AG04449 (cell line): ENCODE measurements around the gene RBMS2.

Source experiments
- CTCF ChIA-PET: fragments of 350-600 bp; formaldehyde crosslinking; extraction: SDS; loops from one replicate; lab custom pipeline; 2021; ENCODE audit warnings: antibody characterized with exemption; lab: Yijun Ruan, JAX
- POLR2A ChIA-PET: fragments of 400-600, 350-600 bp; formaldehyde crosslinking; extraction: SDS; loops from one replicate; lab custom pipeline; 2020; ENCODE audit warnings: antibody characterized with exemption, inconsistent platforms; lab: Yijun Ruan, JAX
- DNase-seq: peaks from one replicate; pipeline ENCODE4 v3.0.0-alpha.2; 2010; ENCODE audit warnings: low read depth, low spot score
- H3K4me3 ChIP-seq: 2 replicates; pipeline ENCODE4 v1.5.1; 2011; ENCODE audit warnings: low read depth, mild to moderate bottlenecking, control low read depth, low read length
- CTCF ChIP-seq: IDR thresholded peaks from one replicate; pipeline ENCODE4 v1.5.1; 2011; ENCODE audit warnings: mild to moderate bottlenecking, moderate library complexity, low read length, control low read depth, inconsistent platforms; ENCODE audit not compliant: insufficient read depth; ENCODE audit errors: missing control alignments

RBMS2 gene

DNA sequence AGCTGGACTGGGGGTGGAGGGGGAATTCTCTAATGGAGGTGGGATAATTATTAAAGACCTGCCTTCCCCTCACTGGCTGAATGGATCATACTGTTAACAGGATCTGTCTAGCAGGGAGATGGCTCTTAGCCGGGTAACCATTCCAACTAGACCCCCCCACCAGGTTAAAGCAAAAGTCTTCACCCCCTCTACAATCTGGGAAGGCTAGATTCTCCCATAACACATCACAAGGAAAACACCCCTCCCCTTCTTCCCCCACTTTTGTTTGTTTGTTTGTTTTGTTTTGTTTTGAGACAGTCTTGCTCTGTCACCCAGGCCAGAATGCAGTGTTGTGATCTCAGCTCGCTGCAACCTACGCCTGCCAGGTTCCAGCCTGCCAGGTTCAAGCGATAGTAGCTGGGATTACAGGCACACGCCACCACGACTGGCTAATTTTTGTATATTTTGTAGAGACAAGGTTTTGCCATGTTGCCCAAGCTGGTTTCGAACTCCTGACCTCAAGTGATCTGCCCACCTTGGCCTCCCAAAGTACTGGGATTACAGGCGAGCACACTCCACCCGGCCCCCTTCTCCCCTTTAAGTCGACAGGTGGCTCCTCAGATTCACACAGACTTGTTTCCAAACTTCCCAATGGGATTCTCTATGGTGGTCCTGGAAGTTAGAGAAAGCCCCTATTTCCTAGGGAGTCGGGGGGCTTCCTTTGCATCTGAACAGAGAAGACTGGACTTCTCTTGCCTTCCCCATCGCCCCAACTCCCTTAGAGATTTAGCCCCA, 112.0 kb downstream of the RBMS2 start:
- ChIA-PET CTCF (interaction anchor here (0.7 to 4.2 kb wide), 7 partner anchors 8 to 138 kb away, joined by 3 to 94 read pairs (median 5); partner anchors contain the start of gene RBMS2), POLR2A (interaction anchor here (1.1 kb wide), 1 partner anchor 53 kb away, joined by 3 read pairs; no protein-coding TSS in a partner anchor)
- DNase-seq, result no peak
- peak overlapping the region; percentile 77 for H3K4me3 ChIP-seq
- no peak for TF ChIP-seq CTCF

GRCh38 chr12:56634242-56634836, 112.7 kb downstream of the RBMS2 start:
- DNase-seq, result no peak
- no peak for TF ChIP-seq CTCF
- CTCF ChIA-PET, result interaction anchor here (0.7 to 4.2 kb wide), 12 partner anchors 9 to 368 kb away, joined by 3 to 94 read pairs (median 12); partner anchors contain the start of genes ATP5F1B, COQ10A and RBMS2
- peak overlapping the region; percentile 77 for H3K4me3 ChIP-seq
- POLR2A ChIA-PET, result interaction anchor here (1.0 to 1.1 kb wide), 2 partner anchors 12 to 54 kb away, joined by 3 read pairs; no protein-coding TSS in a partner anchor

DNA sequence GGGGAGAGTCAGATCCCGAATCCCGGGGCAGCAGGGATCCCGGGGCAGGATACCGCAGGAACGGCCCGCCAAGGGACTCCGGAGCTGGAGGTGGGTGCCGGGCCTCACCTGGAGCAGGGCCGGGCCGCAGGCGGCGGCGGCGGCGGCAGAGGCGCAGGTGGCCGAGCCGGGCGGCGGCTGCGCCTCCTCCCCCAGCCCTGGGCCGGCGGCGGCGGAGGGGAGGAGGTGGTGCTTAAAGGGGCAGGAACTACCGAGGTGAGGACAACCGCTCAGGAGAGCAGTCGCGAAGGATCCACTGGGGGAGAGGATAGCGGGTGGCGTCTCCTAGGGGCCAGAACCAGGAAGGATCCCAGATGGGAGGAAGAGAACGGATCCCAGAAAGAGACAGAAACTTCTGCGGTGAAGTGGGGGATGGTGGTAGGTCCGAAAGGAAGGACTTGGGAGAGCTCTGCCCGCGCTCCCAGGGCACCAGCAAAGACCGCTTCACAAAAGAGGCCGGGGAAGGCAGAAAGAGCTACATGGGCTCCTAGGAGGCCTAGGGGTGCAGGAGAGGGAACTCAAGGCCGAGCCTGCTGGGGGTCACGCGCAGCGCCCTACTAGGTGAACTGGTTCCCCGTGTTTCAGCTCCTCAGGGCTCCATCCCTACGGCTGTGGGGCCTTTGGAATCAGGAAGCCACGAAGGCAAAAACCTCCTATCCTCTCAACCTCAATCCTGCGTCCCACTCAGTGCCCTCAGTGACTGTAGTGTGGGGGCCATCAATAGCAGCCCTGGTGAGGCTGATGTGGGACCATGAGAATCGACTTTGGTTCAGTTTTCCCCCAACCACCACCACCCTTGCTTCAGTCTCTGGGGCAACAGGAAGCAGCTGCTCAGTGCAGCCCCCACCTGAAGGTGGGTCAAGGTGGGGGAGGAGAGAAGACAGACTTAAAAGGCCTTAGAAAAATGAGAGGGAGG, 113.5 kb downstream of the RBMS2 start:
- ChIA-PET POLR2A (interaction anchor here (1.0 to 2.6 kb wide), 3 partner anchors 12 to 90 kb away, joined by 3 to 12 read pairs (median 3); partner anchors contain the start of gene NACA), CTCF (interaction anchor here (0.7 to 4.2 kb wide), 22 partner anchors 10 to 370 kb away, joined by 3 to 94 read pairs (median 6); partner anchors contain the start of genes ATP5F1B, COQ10A, RBMS2 and STAT2)
- peak; percentile 74 for TF ChIP-seq CTCF
- DNase-seq, result no peak
- H3K4me3 ChIP-seq, result peak overlapping the region; percentile 77

- ChIA-PET POLR2A (interaction anchor here (0.6 to 2.6 kb wide), 13 partner anchors 8 to 130 kb away, joined by 3 to 19 read pairs (median 4); partner anchors contain the start of genes ATP5F1B and NACA), CTCF (interaction anchor here (0.6 to 4.2 kb wide), 52 partner anchors 10 to 446 kb away, joined by 3 to 94 read pairs (median 4); partner anchors contain the start of genes ATP5F1B, GLS2, NACA and PTGES3)
- DNase-seq, result no peak
- no peak for TF ChIP-seq CTCF
- peak overlapping the region; percentile 77 for H3K4me3 ChIP-seq
Measured at GRCh38 chr12:56635806-56636674, 114.4 kb downstream of the RBMS2 start.
